ENCODE measurements around the gene LDLRAD4.

LDLRAD4 gene

DNA sequence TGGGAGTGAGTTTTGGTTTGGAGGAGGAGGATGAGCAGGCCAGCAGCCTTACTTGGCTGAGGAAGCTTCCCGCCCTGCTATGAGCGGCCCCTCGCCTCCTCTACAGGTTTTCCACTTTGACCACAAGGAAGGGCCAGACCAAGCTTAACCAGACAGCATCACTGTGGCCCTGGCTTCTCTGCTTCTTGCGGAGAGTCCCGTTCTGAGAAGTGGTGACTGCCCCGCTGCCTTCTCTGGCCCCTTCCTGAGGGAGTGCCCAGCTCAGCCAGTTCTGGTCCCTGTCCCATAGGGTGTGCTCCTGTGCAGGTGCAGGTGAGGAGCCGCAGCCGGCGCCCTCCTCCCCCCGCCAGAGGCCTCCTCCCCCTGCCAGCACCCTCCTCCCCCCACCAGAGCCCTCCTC, 406.8 kb downstream of the LDLRAD4 start:
- in situ Hi-C loops (cut with MboI; ENCODE audit: low sequenced_read_pairs), result no loop called here

DNA sequence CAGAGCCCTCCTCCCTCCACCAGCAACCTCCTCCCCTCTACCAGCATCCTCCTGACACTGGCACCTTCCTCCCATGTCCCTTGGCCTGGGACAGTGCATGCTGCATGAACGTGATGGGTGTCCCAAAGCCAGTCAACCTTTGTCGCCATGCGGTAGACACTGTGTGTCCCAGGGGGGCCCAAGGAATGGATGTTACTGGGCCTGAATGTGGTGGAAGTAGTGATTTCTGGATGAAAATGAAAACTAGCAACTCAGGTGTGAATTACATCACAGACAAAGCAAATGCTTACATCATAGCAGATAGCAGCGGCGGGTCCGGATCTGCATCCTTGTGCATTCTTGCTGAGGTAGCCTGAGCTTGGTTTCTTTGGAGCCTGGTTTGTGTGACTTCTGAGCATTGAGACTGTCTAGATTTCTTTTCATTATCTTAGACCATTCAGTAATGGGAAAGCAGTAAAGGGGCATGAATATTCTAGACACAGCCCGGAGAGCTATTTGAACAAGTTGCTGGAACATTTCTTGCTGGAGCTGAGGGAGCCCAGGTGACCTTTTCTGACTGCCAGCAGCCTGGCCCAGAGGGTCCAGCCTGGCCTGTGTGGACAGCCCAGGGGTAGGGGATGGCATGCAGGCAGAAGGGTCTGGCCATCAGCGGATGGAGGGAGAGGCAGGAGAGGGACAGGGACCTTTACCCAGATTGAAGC, 407.4 kb downstream of the LDLRAD4 start:
- in situ Hi-C loops (cut with MboI; ENCODE audit: low sequenced_read_pairs), result no loop called here

DNA sequence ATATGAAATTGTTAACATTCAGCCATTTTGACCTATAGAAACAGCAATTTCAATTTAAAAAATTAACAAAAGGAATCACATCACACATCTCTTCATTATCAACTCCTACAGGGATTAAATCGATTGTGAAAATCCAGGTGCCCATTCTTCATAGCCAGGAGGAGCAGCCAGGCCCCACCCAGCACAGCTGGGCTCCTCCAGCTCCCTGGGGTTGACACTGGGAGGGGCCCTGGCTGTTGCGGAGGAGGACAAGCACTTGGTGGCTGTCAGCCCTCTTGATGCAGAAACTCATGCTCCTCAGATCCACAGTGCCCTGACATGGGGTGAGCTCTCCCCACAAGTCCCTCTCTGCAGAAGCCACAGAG, 408.0 kb downstream of the LDLRAD4 start:
- in situ Hi-C loops (cut with MboI; ENCODE audit: low sequenced_read_pairs), result no loop called here

DNA sequence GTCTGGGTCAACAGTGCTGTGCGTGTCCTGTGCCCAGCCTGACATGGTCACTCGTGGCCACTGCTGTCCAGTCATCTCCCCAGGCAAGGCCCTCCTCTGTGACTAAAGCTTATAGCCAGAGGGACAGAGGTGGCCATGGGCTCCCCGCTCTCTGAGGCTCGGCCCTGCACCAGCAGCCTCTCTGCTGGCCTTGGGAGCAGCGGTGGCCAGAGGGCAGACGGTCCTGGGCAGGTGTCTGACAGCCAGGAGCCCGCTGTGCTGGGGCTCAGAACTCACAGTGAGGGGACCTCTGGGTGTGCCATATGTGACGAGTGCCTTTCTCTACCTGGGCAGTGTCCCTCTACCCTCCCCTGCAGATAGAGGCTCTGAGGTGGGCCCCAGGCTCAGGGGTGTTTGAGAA, 409.1 kb downstream of the LDLRAD4 start:
- in situ Hi-C loops (cut with MboI; ENCODE audit: low sequenced_read_pairs), result no loop called here

DNA sequence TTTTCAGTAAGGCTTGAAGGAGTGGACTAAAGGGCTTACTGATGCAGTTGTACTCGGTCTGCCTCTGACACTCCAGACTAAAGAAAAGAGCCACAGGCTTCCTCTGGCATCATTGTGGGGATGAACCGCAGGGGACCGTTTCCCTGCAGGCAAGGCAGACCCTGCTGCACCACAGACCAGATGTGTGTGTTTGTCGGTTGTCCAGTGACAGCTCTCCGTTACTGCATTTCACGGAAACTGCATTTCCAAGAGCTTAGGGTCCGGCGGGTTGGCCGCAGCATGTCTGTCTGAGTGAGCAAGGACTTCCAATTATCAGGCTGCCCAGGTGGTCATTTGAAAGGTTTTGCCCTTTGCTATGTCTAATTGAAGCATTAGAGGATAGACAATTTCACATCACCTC, 409.7 kb downstream of the LDLRAD4 start:
- in situ Hi-C loops (cut with MboI; ENCODE audit: low sequenced_read_pairs), result no loop called here

DNA sequence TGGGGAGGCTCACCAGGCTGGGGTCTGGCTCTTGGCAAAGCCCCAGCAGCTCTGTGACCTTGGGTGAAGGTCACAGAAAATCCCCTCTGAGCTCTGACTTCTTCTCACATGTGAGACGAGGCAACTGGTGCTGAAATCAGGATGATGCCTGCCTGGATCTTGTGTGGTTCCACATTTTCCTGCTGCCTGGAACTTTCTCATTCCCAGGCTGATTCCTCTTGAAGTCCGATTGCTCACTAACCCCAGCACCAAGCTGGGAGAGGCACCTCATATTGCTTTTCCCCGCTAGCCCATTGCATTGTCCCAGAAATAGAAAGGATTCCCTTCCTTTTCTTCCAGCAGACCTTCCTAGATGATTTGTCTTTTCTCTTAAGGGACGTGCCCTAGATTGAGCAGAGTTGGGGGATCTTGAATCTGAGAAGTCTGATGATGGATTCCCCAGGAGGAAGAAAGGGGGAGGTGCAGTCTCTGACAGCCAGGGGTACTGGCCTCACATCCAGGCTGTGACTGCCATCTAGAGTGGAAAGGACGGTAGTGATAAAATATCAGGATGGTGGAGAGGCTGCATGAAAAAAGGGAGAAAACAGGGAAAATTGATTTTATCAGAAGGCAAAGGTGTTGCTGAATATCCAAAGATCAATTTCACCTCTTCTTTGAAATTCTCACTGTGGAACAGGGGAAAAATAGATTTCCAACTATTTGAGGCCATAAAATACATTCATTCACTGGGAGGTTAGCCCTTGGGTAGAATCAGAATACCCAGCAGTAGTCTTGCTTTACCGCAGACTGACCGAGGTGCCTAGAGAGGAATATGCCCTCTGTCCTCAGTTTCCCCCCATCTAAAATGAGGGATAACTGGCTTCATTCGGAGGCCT, 411.5 kb downstream of the LDLRAD4 start:
- in situ Hi-C loops (cut with MboI; ENCODE audit: low sequenced_read_pairs), result loop anchor here (10.0 kb wide), 1 partner anchor 75 kb away; no protein-coding TSS in a partner anchor

DNA sequence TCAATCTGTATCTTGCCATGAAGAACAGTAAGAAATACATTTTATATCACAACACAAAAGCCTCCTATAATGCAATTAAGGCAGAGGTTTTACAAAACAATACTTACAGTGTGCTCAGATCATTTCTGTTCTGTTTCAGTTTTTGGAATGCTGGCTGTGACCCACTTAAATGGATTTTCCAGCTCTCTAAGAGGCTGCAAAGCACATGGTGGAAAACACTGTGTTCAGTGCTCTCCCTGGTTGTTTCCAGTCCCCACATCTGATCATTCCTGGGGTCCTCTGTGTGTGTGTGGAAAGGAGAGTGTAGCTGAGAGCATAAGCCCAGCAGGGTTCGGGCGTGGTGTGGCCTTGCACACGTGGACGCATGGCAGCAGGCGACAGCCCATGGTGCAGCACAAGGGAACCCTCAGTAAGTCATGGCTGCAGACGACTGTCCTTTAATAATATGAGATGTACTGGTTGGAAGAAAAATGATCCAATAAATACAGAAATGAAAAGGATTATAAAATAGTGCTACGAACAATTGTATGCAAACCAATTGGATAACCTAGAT, 412.2 kb downstream of the LDLRAD4 start:
- in situ Hi-C loops (cut with MboI; ENCODE audit: low sequenced_read_pairs), result loop anchor here (10.0 kb wide), 1 partner anchor 76 kb away; no protein-coding TSS in a partner anchor

DNA sequence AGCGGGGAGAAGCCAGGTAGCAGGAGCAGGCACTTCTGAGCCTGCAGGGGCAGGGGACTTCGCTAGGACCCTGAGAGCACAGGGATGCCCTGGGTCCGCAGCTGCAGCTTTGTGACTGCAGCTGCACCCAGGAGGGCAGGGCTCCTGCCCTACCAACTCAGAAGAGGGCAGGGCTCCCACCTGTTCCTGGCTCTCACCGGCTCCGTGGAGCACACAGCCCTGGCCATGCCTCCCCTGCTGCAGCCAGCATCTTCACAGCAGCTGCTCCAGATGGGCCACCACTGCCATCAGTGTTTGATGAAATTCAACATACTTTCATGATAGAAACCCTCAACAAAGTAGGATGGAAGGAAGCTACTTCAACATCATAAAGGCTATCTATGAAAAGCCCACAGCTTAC, 415.1 kb downstream of the LDLRAD4 start:
- in situ Hi-C loops (cut with MboI; ENCODE audit: low sequenced_read_pairs), result loop anchor here (10.0 kb wide), 1 partner anchor 79 kb away; no protein-coding TSS in a partner anchor

DNA sequence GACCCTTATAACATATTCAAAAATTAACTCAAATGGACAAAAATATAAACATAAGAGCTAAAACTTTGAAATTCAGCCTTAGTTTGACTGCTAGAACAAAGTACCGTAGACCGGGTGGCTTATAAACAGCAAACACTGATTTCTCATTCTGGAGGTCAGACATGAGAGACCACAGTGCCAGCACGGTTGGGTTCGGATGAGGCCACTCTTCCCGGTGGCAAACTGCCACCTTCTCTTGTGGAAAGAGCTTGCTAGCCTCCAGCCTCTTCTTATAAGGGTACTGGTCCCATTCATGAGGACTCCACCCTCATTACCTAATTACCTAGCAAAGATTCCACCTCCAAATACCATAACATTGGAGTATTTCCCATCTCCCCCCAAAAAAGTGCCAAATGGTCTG, 416.5 kb downstream of the LDLRAD4 start:
- in situ Hi-C loops (cut with MboI; ENCODE audit: low sequenced_read_pairs), result loop anchor here (10.0 kb wide), 1 partner anchor 80 kb away; no protein-coding TSS in a partner anchor

DNA sequence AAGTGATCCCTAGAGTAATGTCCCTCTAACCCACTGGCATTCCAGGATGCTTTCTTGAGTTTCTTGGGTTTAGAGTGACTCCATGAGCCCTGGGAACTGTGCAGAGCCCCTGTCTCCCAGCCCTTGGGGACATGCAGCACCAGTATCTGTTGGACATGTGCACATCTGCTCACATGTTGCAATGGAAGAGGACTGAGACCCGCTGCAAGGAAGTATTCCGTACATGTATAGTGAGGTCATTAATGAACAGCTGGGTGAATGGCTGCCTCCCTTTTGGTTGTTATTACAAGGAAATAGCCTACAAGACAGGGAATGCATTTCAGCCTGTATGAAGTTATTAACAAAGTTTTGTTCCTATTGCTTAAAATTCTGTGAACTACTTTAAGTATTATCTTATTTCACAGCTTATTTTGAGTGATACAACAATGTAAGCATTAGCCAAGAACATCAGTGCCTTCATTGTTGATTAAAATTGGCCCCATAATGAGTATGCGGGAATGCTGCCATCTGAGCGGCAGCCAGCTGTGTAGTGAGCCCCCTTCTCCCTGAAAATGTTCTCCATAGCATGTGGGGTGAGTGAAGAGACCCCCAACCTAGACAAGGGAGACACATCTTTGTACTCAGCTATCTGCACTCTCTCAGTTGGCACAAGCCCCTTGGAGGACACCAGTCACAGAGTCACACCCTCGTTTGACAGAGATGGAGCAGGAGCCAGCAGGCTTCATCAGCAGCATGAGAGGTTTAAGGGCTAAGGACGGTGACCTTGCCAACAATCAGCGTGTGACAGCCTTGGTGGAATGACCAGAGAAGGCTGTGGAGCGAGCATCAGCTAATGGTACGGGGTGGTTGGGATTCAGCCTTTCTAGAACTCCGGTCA, 420.4 kb downstream of the LDLRAD4 start:
- in situ Hi-C loops (cut with MboI; ENCODE audit: low sequenced_read_pairs), result loop anchor here (10.0 kb wide), 1 partner anchor 84 kb away; no protein-coding TSS in a partner anchor

DNA sequence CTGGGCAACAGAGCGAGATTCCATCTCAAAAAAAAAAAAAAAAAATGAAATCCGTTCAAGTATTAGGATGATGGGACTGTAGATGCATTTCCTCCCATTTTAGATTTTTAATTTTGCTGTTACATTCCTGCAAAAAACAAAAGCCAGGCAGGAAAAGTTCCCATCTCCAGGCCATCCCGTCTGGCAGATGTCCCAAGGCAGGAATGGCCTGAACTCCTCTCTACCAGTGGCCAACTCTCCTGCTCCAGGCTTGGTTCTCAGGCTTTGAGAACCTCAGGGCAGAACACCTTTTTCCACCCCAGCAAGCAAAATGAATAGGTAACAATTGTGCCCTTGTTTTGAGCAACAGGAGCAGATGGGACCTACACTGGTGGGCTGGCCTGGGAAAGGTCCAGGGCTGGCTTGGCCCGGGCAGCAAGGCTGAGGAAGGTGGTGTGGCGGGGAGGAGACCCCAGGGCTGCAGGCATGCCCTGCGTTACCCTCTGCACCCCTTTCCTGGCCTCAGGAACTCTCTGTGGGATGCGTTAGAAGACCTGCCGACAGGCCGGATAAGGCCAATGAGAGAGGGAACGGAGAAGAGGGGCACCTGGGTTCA, 421.8 kb downstream of the LDLRAD4 start:
- in situ Hi-C loops (cut with MboI; ENCODE audit: low sequenced_read_pairs), result no loop called here

DNA sequence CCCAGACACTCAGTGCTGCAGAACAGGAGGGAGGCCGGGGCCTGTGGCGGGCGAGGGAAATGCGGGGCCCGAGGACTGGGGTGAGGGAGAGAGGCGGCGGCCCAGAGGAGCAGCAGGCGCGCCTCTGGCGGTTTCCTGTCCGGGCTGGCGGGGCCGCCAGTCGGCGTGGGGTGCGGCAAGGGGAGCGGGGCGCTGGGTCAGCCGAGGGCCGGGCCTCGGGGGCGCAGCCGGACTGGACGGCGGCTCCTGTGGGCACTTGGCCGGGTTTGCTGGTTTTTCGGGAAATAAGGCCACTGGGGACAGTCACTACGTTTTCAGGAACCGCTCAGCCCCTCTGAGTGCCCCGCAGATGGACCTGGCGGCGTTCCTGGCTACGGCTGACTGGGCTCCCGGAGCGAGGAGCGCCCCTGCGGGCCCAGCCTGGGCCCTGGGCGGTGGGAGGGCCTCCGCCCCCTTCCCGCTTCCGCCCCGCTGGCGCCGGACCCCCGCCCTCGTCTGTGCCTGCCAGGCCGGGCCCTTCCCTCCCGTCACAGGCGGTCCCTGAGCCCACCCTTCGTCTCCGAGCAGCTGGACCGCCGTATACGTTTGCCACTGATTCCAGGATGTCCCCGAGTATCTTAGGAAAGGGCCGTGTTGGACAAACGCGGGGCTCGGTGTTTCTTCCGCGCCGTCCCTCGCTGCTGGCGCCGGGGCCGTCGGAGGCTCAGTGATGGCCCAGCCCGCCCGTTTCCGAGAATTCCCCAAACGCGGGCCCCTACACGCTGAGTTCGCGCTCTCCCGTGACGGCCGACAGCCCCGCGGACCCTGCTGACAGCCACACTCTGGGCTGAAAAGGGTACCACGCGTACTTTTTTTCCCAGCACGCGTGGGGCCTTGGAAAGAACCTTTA, 423.2 kb downstream of the LDLRAD4 start:
- in situ Hi-C loops (cut with MboI; ENCODE audit: low sequenced_read_pairs), result no loop called here

DNA sequence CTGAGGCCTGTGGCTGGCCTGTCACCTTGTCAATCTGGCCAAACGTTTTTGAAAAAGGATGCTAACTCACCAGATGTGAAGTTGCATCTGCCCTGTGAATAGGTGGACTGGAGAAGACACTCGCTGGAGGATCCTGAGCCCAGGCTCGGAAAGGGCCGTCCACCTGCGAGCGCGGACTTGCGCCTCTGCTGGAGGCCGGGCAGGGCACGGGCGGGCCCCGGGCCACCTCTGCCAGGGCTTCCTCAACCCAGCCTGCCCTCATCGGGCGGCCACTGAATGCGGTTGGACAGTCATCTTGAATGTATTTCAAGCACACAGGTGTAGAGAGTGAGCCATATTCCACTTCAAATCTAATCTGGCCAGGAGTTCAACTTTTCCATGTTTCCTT, 423.9 kb downstream of the LDLRAD4 start:
- in situ Hi-C loops (cut with MboI; ENCODE audit: low sequenced_read_pairs), result no loop called here

DNA sequence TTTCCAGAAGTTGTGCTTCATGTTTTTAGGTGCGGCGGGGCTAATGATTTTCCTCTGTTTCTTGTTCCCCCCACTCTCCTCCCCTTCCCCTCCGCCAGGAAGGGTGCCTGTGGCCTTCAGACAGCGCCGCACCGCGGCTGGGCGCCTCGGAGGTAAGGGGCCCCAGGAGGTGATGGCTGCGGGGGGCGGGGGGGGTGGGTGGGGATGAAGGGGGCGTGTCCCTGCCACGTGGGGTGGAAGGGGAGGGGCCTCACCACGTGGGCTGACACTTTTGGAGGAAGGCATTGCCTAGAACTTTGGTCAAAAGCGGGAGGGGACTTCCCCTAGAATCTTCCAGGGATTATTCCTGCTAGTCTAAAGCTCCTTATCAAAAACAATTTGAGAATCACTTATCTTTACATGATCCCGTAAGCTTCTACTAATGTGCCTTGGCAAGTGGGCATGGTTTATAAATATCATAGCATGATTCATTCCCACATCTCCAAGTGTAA, 424.7 kb downstream of the LDLRAD4 start:
- in situ Hi-C loops (cut with MboI; ENCODE audit: low sequenced_read_pairs), result no loop called here

DNA sequence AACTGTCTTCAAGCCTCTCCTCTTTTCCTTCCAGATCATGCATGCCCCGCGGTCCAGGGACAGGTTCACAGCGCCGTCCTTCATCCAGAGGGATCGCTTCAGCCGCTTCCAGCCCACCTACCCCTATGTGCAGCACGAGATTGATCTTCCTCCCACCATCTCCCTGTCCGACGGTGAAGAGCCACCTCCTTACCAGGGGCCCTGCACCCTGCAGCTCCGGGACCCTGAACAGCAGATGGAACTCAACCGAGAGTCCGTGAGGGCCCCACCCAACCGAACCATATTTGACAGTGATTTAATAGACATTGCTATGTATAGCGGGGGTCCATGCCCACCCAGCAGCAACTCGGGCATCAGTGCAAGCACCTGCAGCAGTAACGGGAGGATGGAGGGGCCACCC, 426.5 kb downstream of the LDLRAD4 start:
- in situ Hi-C loops (cut with MboI; ENCODE audit: low sequenced_read_pairs), result no loop called here

DNA sequence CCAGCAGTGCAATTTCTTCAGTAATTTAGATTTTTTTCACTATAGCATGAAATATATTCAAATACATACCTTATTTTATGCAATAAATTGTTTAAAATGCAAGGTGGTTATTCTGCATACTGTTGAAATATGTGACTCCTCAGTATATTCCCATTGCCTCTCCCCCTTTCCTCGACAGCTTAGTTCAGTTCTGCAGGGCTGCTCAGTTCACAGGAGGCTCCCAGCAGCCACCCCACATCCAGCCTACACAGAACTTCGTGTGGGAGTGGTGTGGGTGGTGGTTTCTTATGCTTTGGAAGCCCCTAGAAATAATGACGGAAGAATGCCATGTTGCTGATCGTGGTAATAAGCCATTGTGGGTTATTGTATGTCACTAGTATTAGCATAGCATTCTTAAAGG, 428.1 kb downstream of the LDLRAD4 start:
- in situ Hi-C loops (cut with MboI; ENCODE audit: low sequenced_read_pairs), result no loop called here

DNA sequence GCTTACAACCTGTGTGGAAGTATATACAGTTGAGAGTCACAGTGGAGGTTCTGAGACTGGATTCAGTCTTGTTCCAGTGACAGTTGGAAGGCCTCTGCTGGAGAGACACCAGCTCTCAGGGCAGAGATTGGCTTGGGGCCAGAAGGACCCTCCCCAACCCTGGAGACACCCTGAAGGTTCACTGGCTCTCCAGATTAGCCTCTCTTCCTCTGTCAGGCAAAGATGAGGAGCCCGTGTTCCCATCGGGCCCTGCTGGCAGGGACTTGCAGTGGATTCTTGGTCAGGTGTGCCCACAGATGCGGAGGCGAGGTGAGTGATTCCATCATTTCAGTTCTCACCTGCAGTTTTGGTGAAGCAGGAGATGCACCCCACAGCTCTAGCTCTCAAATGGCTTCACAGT, 429.2 kb downstream of the LDLRAD4 start:
- in situ Hi-C loops (cut with MboI; ENCODE audit: low sequenced_read_pairs), result no loop called here

DNA sequence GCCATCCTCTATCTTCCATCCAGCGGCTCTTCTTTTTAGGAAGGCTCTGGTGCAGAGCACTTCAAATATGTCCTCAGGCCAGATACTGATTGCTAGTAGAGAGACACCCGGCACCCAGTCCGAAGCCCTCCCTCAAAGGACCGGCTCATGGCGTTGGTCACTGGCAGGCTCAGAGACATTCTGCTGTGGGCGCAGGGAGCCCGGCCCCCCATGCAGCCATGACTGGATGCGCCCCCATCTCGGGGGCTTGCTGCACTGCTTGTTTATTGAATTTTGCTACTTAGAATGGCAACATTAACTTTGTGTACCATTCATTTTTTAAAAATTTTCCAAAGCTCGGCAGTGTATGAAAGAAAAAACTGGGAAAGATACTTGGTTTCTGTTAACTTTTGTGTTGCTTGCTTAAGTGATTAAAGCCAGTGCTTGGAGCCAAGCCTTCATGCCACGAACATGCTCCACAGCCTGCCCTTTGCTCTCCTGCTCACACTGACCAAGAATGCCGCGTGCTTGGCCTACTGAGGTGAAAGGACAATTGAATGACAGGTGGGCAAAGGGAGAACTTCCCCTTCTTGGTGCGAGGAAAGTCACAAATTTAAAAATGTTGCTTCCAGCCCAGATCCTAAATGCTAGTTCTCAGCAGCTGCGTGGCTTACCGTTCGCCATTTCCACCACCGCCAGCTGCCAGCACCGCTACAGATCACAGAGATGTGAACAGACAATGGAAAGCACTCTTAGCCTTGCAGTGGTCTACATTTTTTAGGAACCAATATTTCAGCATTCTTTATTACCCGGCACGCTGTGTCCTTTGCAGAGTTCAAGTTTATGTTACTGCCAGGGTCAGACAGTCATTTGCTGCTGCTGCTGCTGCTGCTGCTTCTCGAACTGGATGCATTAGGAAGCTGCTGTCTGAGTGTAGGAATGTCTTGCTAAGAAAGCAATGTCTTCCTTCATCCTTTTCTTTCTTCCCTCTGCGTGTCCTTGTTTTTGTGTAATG, 431.1 kb downstream of the LDLRAD4 start:
- in situ Hi-C loops (cut with MboI; ENCODE audit: low sequenced_read_pairs), result no loop called here

All from HL-60/S4 (cell line).